Esophagus muscularis mucosa (tissue), 4 donors: ENCODE measurements around the gene XRN1. TPM values are rescaled to one million over a fixed set of nuclear protein-coding genes. Genes with fewer than 3 reads are reported as not detected.
"Not testable (repeated sequence)": the region's sequence is repeated elsewhere in the genome, so short reads cannot be mapped to it uniquely, and the experiment has no call there.

Experiments used
- DNase-seq: peaks from one replicate; pipeline ENCODE4 v3.0.0-alpha.2; 2017; ENCODE audit errors: extremely low spot score
- H3K27ac ChIP-seq, 4 donors: fragments of 200-600 bp; sonication (generic); replicated peaks in 1 of 4; 1 replicate in 3 of 4; 2 replicates in 1 of 4; pipeline ENCODE4 v1.5.1; 2016 to 2019; ENCODE audit warnings: mild to moderate bottlenecking in 1 of 4
- H3K27me3 ChIP-seq, 4 donors: fragments of 200-600 bp; sonication (generic); one replicate each; pipeline versions ENCODE4 v1.5.1 to v1.6.0; 2016 to 2019
- H3K36me3 ChIP-seq, 4 donors: fragments of 200-600 bp; sonication (generic); one replicate each; pipeline ENCODE4 v1.5.1; 2016 to 2019
- H3K4me1 ChIP-seq, 4 donors: fragments of 200-600 bp; sonication (generic); one replicate each; pipeline ENCODE4 v1.5.1; 2016 to 2019
- H3K4me3 ChIP-seq, 4 donors: fragments of 200-600 bp; sonication (generic); 1 replicate in 2 of 4; 2 replicates in 2 of 4; pipeline ENCODE4 v1.5.1; 2016 to 2019; ENCODE audit warnings: mild to moderate bottlenecking in 4 of 4, moderate library complexity in 1 of 4
- H3K9me3 ChIP-seq, 4 donors: fragments of 200-600 bp; sonication (generic); 1 replicate in 3 of 4; 2 replicates in 1 of 4; pipeline ENCODE4 v1.5.1; 2016 to 2019
- EP300 ChIP-seq: sonication (generic); formaldehyde crosslinking; IDR thresholded peaks from one replicate; pipeline ENCODE4 v1.6.1; 2017; ENCODE audit warnings: antibody characterized with exemption
- POLR2A ChIP-seq: fragments of 450-650 bp; IDR thresholded peaks from one replicate; pipeline ENCODE4 v1.6.1; 2017; ENCODE audit warnings: antibody characterized with exemption, moderate library complexity, mild to moderate bottlenecking, low read depth
- POLR2AphosphoS5 ChIP-seq, 2 donors: sonication (generic); formaldehyde crosslinking; IDR thresholded peaks; one replicate each; pipeline ENCODE4 v1.6.1; 2017; ENCODE audit warnings: antibody characterized with exemption in 2 of 2
- WGBS: methylation state at CpG from one replicate; pipeline ENCODE4 v1.1.5; 2018; 5-methylcytosine and 5-hydroxymethylcytosine counted together
- intact Hi-C: fragments of 100-400 bp; cut with DNase I; formaldehyde crosslinking; loops from one replicate; pipeline ENCODE4 v1.15.1; 2023
- total RNA-seq, 4 donors: library from RNA; depleted of rRNA; stranded (reverse); fragments of >200 nt; gene quantifications; one replicate each; pipeline versions ENCODE4 v1.1.0 to v1.2.1, GENCODE V29; 2016
- TF ChIP-seq, protein P1 (sequence below), 3 experiments: fragments of 200-600 bp in 2 of 3; fragments of 450-650 bp in 1 of 3; sonication (generic) in 2 of 3; IDR thresholded peaks; one replicate each; pipeline ENCODE4 v1.5.1; 2017 to 2019; ENCODE audit warnings: antibody characterized with exemption in 3 of 3, mild to moderate bottlenecking in 2 of 3, moderate library complexity in 1 of 3

XRN1 gene
- total RNA-seq, 4 donors from 2014 or later, result 31.4 to 40.7 (median 34.9) TPM

DNA sequence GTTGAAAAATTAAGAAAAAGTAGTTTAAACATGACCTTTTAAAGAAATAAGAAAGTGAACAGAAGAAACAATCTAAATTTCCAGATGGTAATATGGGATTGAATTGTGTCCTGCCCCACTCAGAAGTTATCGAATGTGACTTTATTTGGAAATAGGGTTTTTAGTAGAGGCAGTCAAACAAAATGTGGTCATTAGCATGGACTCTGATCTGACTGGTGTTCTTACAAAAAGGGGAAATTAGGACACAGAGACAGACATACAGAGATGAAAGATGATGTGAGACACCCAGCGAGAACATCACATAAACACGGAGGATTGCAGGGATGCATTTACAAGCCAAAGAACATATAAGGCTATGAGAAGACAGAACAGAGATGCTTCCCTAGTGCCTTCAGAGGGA lies 73.2 kb downstream of the XRN1 start:
- Histone ChIP-seq H3K27me3 (no peaks in the 10 kb centered on the region), H3K36me3 (peaks cover 14 to 90% (median 71%) of the 10 kb centered on the region in 4 donors), H3K4me1 (no peaks in the 10 kb centered on the region), H3K4me3 (no peak overlapping the region), H3K27ac (no peak overlapping the region), H3K9me3 (no peaks in the 10 kb centered on the region)
- no peak for DNase-seq
- intact Hi-C loops, result no loop called here
- 95% methylated on average over 3 of the region's 3 CpGs for WGBS
- TF ChIP-seq, protein P1, sequence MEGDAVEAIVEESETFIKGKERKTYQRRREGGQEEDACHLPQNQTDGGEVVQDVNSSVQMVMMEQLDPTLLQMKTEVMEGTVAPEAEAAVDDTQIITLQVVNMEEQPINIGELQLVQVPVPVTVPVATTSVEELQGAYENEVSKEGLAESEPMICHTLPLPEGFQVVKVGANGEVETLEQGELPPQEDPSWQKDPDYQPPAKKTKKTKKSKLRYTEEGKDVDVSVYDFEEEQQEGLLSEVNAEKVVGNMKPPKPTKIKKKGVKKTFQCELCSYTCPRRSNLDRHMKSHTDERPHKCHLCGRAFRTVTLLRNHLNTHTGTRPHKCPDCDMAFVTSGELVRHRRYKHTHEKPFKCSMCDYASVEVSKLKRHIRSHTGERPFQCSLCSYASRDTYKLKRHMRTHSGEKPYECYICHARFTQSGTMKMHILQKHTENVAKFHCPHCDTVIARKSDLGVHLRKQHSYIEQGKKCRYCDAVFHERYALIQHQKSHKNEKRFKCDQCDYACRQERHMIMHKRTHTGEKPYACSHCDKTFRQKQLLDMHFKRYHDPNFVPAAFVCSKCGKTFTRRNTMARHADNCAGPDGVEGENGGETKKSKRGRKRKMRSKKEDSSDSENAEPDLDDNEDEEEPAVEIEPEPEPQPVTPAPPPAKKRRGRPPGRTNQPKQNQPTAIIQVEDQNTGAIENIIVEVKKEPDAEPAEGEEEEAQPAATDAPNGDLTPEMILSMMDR (IDR thresholded peaks at IDR 0.05), result no peak
- TF ChIP-seq POLR2A (no peak), POLR2AphosphoS5 (IDR thresholded peaks at IDR 0.05) (no peak), EP300 (no peak)

DNA sequence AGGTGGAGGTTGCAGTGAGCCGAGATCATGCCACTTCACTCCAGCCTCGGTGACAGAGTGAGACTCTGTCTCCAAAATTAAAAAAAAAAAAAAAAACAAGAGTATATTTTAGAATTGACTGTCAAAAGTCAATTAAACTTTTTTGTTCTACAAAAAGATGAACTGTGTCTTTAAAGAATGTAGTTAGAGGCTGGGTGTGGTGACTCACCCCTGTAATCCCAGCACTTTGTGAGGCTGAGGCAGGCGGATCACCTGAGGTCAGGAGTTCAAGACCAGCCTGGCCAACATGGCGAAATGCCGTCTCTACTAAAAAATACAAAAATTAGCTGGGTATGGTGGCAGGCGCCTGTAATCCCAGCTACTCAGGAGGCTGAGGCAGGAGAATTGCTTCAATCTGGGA lies 78.3 kb downstream of the XRN1 start:
- WGBS, result 89% methylated on average over 6 of the region's 6 CpGs
- intact Hi-C loops, H3K27ac ChIP-seq, DNase-seq, H3K9me3 ChIP-seq, H3K4me1 ChIP-seq, H3K4me3 ChIP-seq, H3K27me3 ChIP-seq: not testable (repeated sequence)
- H3K36me3 ChIP-seq, result peaks cover 15 to 79% (median 60%) of the 10 kb centered on the region in 4 donors

DNA sequence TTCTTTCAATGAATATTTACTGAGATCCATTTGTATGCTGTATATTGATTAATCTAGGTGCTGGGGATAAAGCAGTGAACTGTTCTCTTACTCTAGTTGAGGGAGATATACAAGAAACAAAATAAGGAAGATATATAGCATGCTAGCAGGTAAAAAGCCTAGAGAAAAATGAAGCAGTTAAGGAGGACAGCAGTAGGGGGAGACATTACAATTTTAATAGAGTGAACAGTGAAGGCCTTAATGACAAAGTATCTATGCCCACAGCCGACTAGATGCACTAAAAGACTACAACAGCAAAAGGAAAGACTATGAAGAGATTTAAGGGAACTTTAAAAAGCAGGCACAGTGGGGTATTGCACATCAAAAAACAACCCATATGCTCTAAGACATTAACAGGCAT lies 81.4 kb downstream of the XRN1 start:
- TF ChIP-seq POLR2AphosphoS5 (IDR thresholded peaks at IDR 0.05) (no peak), POLR2A (no peak), EP300 (no peak)
- TF ChIP-seq, protein P1 (IDR thresholded peaks at IDR 0.05), result no peak
- Histone ChIP-seq H3K4me3 (no peak overlapping the region), H3K36me3 (peaks cover 26 to 80% (median 59%) of the 10 kb centered on the region in 4 donors), H3K27me3 (no peaks in the 10 kb centered on the region), H3K4me1 (no peaks in the 10 kb centered on the region), H3K27ac (no peak overlapping the region), H3K9me3 (no peaks in the 10 kb centered on the region)
- intact Hi-C loops, result no loop called here
- no peak for DNase-seq
- 76% methylated on average over 1 of the region's 1 CpG for WGBS

DNA sequence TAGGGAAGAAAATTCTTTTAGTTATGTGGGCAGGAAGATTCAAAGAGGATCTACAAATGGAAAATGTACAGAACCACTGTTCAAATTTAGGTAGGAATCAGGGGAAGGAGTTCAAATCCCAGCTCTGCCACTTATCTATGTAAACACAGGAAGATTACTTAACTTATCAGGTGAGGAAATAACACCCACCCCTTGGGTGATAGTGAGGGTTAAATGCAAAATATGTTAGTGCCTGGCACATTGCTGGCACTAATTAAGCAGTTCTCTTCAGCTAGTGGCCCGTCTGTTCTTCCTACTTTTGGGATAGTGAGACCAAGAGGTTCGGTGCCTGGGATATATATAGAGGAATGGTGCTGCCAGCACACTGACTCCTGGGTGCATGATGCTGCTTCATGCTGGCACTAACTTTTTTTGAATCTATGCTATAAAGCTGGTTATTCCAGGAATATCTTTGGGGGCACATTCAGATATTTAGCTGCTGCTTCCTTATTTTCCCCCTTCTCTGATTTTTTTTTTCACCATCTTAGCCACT lies 83.8 kb downstream of the XRN1 start:
- no peaks in the 10 kb centered on the region for H3K4me1 ChIP-seq
- DNase-seq, result no peak
- no peaks in the 10 kb centered on the region for H3K9me3 ChIP-seq
- no peak overlapping the region for H3K4me3 ChIP-seq
- H3K36me3 ChIP-seq, result peaks cover 26 to 83% (median 53%) of the 10 kb centered on the region in 4 donors
- TF ChIP-seq POLR2AphosphoS5 (IDR thresholded peaks at IDR 0.05) (no peak), EP300 (no peak), POLR2A (no peak)
- TF ChIP-seq, protein P1 (IDR thresholded peaks at IDR 0.05), result no peak
- 96% methylated on average over 2 of the region's 2 CpGs for WGBS
- no peak overlapping the region for H3K27ac ChIP-seq
- no peaks in the 10 kb centered on the region for H3K27me3 ChIP-seq
- intact Hi-C loops, result no loop called here

DNA sequence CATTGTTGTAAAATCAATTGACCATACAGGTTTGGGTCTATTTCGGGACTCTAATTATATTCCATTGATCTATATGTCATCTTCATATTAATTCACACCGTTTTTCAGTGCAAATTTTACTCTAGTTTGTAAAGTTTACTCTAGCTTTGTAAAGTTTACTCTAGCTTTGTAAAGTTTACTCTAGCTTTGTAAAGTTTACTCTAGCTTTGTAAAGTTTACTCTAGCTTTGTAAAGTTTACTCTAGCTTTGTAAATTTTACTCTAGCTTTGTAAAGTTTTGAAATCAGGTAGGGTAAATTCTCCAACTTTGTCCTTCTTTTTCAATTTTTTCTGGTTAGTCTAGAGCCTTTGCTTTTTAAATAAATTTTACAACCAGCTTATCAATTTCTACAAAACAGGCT lies 84.4 kb downstream of the XRN1 start:
- H3K27me3 ChIP-seq, H3K27ac ChIP-seq, H3K4me1 ChIP-seq, DNase-seq, intact Hi-C loops, H3K4me3 ChIP-seq, H3K9me3 ChIP-seq: not testable (repeated sequence)
- peaks cover 32 to 83% (median 53%) of the 10 kb centered on the region in 4 donors for H3K36me3 ChIP-seq
- WGBS, result 78% methylated on average over 2 of the region's 2 CpGs

DNA sequence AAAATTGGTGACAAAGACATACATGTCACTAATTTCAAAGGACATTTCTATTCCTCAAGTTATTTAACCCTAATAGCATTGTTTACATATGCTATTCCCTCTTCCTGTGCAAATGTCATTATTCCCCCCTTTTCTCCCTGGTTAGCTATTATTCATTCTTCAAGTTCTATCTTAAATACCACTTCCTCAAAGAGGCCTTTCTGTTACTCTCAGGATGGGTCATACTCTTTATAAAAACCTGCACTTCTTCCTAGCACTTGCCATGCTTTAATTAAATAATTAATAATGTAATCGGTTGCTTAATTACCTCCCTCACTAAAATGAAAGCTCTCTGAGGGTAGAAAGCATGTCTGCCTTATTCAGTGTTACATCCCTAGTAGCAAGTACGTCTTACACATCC lies 88.5 kb downstream of the XRN1 start:
- Histone ChIP-seq H3K4me3 (no peak overlapping the region), H3K36me3 (peaks cover 52 to 97% (median 74%) of the 10 kb centered on the region in 4 donors), H3K27ac (no peak overlapping the region), H3K4me1 (no peaks in the 10 kb centered on the region), H3K9me3 (no peaks in the 10 kb centered on the region), H3K27me3 (no peaks in the 10 kb centered on the region)
- WGBS, result 89% methylated on average over 2 of the region's 2 CpGs
- no peak for DNase-seq
- intact Hi-C loops, result loop anchor here (10.0 kb wide), 1 partner anchor 55 kb away; no protein-coding TSS in a partner anchor
- no peak for TF ChIP-seq EP300
- no peak for TF ChIP-seq POLR2AphosphoS5 (IDR thresholded peaks at IDR 0.05)
- TF ChIP-seq, protein P1 (IDR thresholded peaks at IDR 0.05), result no peak
- no peak for TF ChIP-seq POLR2A
